HEK293 (cell line): ENCODE data around the gene TRMT1.

Experiments
- FEZF1 ChIP-seq: fragments of 450-650 bp; formaldehyde crosslinking; IDR thresholded peaks from 2 replicates; pipeline ENCODE4 v1.5.1; 2016; ENCODE audit warnings: missing biosample characterization, missing genetic modification characterization
- GLIS1 ChIP-seq: fragments of 450-650 bp; formaldehyde crosslinking; IDR thresholded peaks from 2 replicates; pipeline ENCODE4 v1.5.1; 2016; ENCODE audit warnings: missing biosample characterization, missing genetic modification characterization
- GLIS2 ChIP-seq: fragments of 450-650 bp; formaldehyde crosslinking; IDR thresholded peaks from 2 replicates; pipeline ENCODE4 v1.5.1; 2016; ENCODE audit warnings: missing biosample characterization, missing genetic modification characterization
- PRDM1 ChIP-seq: fragments of 450-650 bp; formaldehyde crosslinking; IDR thresholded peaks from 2 replicates; pipeline ENCODE4; 2016; ENCODE audit warnings: missing biosample characterization, missing genetic modification characterization
- PRDM6 ChIP-seq: fragments of 450-650 bp; formaldehyde crosslinking; IDR thresholded peaks from 2 replicates; pipeline ENCODE4 v1.5.1; 2017; ENCODE audit warnings: missing biosample characterization, missing genetic modification characterization
- RBAK ChIP-seq: fragments of 450-650 bp; formaldehyde crosslinking; IDR thresholded peaks from 2 replicates; pipeline ENCODE4 v1.5.1; 2016; ENCODE audit warnings: missing biosample characterization, missing genetic modification characterization
- ZBTB1 ChIP-seq: fragments of 450-650 bp; formaldehyde crosslinking; IDR thresholded peaks from 2 replicates; pipeline ENCODE4 v1.5.1; 2016; ENCODE audit warnings: missing biosample characterization, missing genetic modification characterization
- ZNF184 ChIP-seq: fragments of 450-650 bp; IDR thresholded peaks from 2 replicates; pipeline ENCODE4 v1.5.1; 2018; ENCODE audit warnings: missing biosample characterization, mild to moderate bottlenecking, missing genetic modification characterization
- ZNF19 ChIP-seq: fragments of 450-650 bp; formaldehyde crosslinking; IDR thresholded peaks from 2 replicates; pipeline ENCODE4; 2016; ENCODE audit warnings: missing biosample characterization, missing genetic modification characterization, low read depth
- ZNF239 ChIP-seq: fragments of 450-650 bp; formaldehyde crosslinking; IDR thresholded peaks from 2 replicates; pipeline ENCODE4 v1.5.1; 2016; ENCODE audit warnings: missing biosample characterization, missing genetic modification characterization
- ZNF324 ChIP-seq: fragments of 450-650 bp; formaldehyde crosslinking; IDR thresholded peaks from 2 replicates; pipeline ENCODE4 v1.5.1; 2016; ENCODE audit warnings: missing biosample characterization, missing genetic modification characterization
- ZNF335 ChIP-seq: fragments of 450-650 bp; formaldehyde crosslinking; conservative IDR thresholded peaks from 2 replicates; pipeline ENCODE4 v1.5.1; 2016; ENCODE audit warnings: missing biosample characterization, missing genetic modification characterization
- ZNF362 ChIP-seq: fragments of 450-650 bp; formaldehyde crosslinking; IDR thresholded peaks from 2 replicates; pipeline ENCODE4 v1.5.1; 2016; ENCODE audit warnings: missing biosample characterization, missing genetic modification characterization
- ZNF501 ChIP-seq: fragments of 450-650 bp; formaldehyde crosslinking; IDR thresholded peaks from 2 replicates; pipeline ENCODE4 v1.5.1; 2016; ENCODE audit warnings: missing biosample characterization, missing genetic modification characterization
- ZNF510 ChIP-seq: fragments of 450-650 bp; formaldehyde crosslinking; IDR thresholded peaks from 2 replicates; pipeline ENCODE4 v1.5.1; 2018; ENCODE audit warnings: mild to moderate bottlenecking, missing genetic modification characterization, missing biosample characterization; ENCODE audit not compliant: insufficient replicate concordance
- ZNF513 ChIP-seq: fragments of 450-650 bp; IDR thresholded peaks from 2 replicates; pipeline ENCODE4 v1.5.1; 2018; ENCODE audit warnings: missing biosample characterization, missing genetic modification characterization
- ZNF518A ChIP-seq: fragments of 450-650 bp; formaldehyde crosslinking; conservative IDR thresholded peaks from 2 replicates; pipeline ENCODE4 v1.5.1; 2016; ENCODE audit warnings: low read depth, missing biosample characterization, missing genetic modification characterization
- ZNF521 ChIP-seq: fragments of 450-650 bp; formaldehyde crosslinking; IDR thresholded peaks from 2 replicates; pipeline ENCODE4 v1.5.1; 2017; ENCODE audit warnings: missing biosample characterization, mild to moderate bottlenecking, missing genetic modification characterization
- ZNF529 ChIP-seq: fragments of 450-650 bp; formaldehyde crosslinking; IDR thresholded peaks from 2 replicates; pipeline ENCODE4 v1.5.1; 2017; ENCODE audit warnings: missing genetic modification characterization, missing biosample characterization; ENCODE audit not compliant: insufficient replicate concordance
- ZNF530 ChIP-seq: fragments of 450-650 bp; formaldehyde crosslinking; IDR thresholded peaks from 2 replicates; pipeline ENCODE4 v1.5.1; 2016; ENCODE audit warnings: low read depth, missing biosample characterization, missing genetic modification characterization
- ZNF548 ChIP-seq: fragments of 450-650 bp; formaldehyde crosslinking; IDR thresholded peaks from 2 replicates; pipeline ENCODE4 v1.5.1; 2016; ENCODE audit warnings: missing biosample characterization, missing genetic modification characterization
- ZNF571 ChIP-seq: fragments of 450-650 bp; formaldehyde crosslinking; IDR thresholded peaks from 2 replicates; pipeline ENCODE4 v1.5.0; 2017; ENCODE audit warnings: missing biosample characterization, missing genetic modification characterization
- ZNF610 ChIP-seq: fragments of 450-650 bp; formaldehyde crosslinking; IDR thresholded peaks from 2 replicates; pipeline ENCODE4 v1.5.1; 2016; ENCODE audit warnings: missing biosample characterization, missing genetic modification characterization, borderline replicate concordance
- ZNF621 ChIP-seq: fragments of 450-650 bp; formaldehyde crosslinking; IDR thresholded peaks from 2 replicates; pipeline ENCODE4 v1.5.1; 2017; ENCODE audit warnings: missing biosample characterization, missing genetic modification characterization
- ZNF626 ChIP-seq: fragments of 450-650 bp; sonication (Bioruptor Pico); formaldehyde crosslinking; IDR thresholded peaks from 2 replicates; pipeline ENCODE4 v1.5.1; 2018; ENCODE audit warnings: missing biosample characterization, missing genetic modification characterization, inconsistent platforms
- ZNF629 ChIP-seq: fragments of 450-650 bp; formaldehyde crosslinking; IDR thresholded peaks from 2 replicates; pipeline ENCODE4 v1.5.1; 2017; ENCODE audit warnings: missing biosample characterization, missing genetic modification characterization
- ZNF677 ChIP-seq: fragments of 450-650 bp; IDR thresholded peaks from 2 replicates; pipeline ENCODE4 v1.5.0; 2018; ENCODE audit warnings: missing biosample characterization, mild to moderate bottlenecking, missing genetic modification characterization, moderate library complexity
- ZNF776 ChIP-seq: fragments of 450-650 bp; formaldehyde crosslinking; IDR thresholded peaks from 2 replicates; pipeline ENCODE4 v1.5.0; 2017; ENCODE audit warnings: missing biosample characterization, missing genetic modification characterization, borderline replicate concordance
- ZNF792 ChIP-seq: fragments of 450-650 bp; formaldehyde crosslinking; IDR thresholded peaks from 2 replicates; pipeline ENCODE4 v1.5.1; 2016; ENCODE audit warnings: missing biosample characterization, missing genetic modification characterization
- ZSCAN16 ChIP-seq: fragments of 450-650 bp; formaldehyde crosslinking; IDR thresholded peaks from 2 replicates; pipeline ENCODE4 v1.5.1; 2016; ENCODE audit warnings: missing biosample characterization, missing genetic modification characterization

TRMT1 gene

GRCh38 chr19:13152974-13153568 lies 36.5 kb upstream of the TRMT1 start (continued):
- no peak for TF ChIP-seq ZNF362
- no peak for TF ChIP-seq ZNF776
- TF ChIP-seq ZNF184 (tag by site-specific recombination), result no peak; the same call in 1 of the 2 replicates
- TF ChIP-seq ZNF629 (tag by site-specific recombination), result peak; percentile 96
- 0 out of 2 replicates have a peak, but pooled peaks have one; percentile 41 for TF ChIP-seq ZNF548 (tag by site-specific recombination)
- no peak; the same call in 1 of the 2 replicates for TF ChIP-seq ZNF792 (tag by site-specific recombination)
- no peak for TF ChIP-seq ZNF529 (tag by site-specific recombination)
- no peak; the same call in 1 of the 2 replicates for TF ChIP-seq ZNF610 (tag by site-specific recombination)
- no peak; the same call in 1 of the 2 replicates for TF ChIP-seq ZSCAN16
- TF ChIP-seq GLIS2 (tag by site-specific recombination), result 0 out of 2 replicates have a peak, but pooled peaks have one; percentile 42
- peak; percentile 43; the same call in 1 of the 2 replicates for TF ChIP-seq ZNF513 (tag by site-specific recombination)
- no peak; the same call in 1 of the 2 replicates for TF ChIP-seq ZNF324 (tag by site-specific recombination)
- TF ChIP-seq ZNF571, result no peak
- peak; percentile 5; the same call in 1 of the 2 replicates for TF ChIP-seq PRDM6 (tag by site-specific recombination)
- peak; percentile 17; the same call in 1 of the 2 replicates for TF ChIP-seq ZNF335 (tag by site-specific recombination)
- no peak for TF ChIP-seq ZNF530
- peak; percentile 96 for TF ChIP-seq ZNF501
- TF ChIP-seq ZNF626, result no peak
- no peak for TF ChIP-seq ZNF521 (tag by site-specific recombination)
- no peak for TF ChIP-seq ZNF510 (tag by site-specific recombination)
- no peak for TF ChIP-seq FEZF1
- TF ChIP-seq ZNF239 (tag by site-specific recombination), result no peak
- peak; percentile 47; the same call in 1 of the 2 replicates for TF ChIP-seq GLIS1 (tag by site-specific recombination)
- no peak for TF ChIP-seq ZNF677
- peak; percentile 74 for TF ChIP-seq ZBTB1
- no peak for TF ChIP-seq RBAK (tag by site-specific recombination)
- no peak for TF ChIP-seq ZNF518A (tag by site-specific recombination)
- TF ChIP-seq ZNF19 (tag by site-specific recombination), result no peak
- no peak for TF ChIP-seq PRDM1
- no peak for TF ChIP-seq ZNF621 (tag by site-specific recombination)
